Measurements from ENCODE around the gene OSBPL3. TPM values are rescaled to one million over a fixed set of nuclear protein-coding genes. Genes with fewer than 3 reads are reported as not detected.
"Not testable (repeated sequence)": the region's sequence is repeated elsewhere in the genome, so short reads cannot be mapped to it uniquely, and the experiment has no call there.

The OSBPL3 gene
- total RNA-seq, 2 experiments from 2014 or later = 44.6 to 45.7 TPM

DNA sequence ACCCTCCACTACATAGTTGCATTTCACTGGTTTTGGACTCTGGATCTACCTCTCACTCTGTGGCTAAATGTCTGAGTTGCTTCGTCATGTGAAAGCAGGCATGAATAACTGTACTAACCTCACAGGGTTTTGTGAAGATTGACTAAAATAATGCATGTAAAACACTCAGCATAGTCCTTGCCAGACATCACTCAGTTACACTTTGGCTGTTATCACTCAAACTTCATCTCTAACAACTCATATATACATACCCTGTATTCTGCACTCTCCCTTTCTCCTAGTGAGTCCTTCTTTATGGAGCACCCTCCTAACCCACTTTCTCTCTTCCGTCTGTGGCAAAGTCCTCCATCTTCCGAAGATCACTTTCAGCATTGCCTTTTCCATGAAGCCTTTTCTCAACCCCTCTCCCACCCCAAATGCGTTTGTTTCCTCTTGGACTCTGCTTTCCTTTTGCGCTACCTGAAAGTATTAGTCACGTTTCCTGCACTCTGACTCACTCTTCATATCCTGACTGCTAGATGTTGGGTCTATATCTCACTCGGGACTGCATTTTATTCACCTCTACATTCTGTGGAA lies 72.6 kb downstream of the OSBPL3 start:
- H3K4me1 Mint-ChIP-seq (ENCODE audit: low read depth) = peaks cover 51% of the 10 kb centered on the region
- H3K27me3 Mint-ChIP-seq = no peaks in the 10 kb centered on the region
- peaks cover 16% of the 10 kb centered on the region for H3K36me3 Mint-ChIP-seq (ENCODE audit: low read depth)
- peak; percentile 73 for ATAC-seq
- H3K4me3 Mint-ChIP-seq = no peak overlapping the region
- TF ChIP-seq, protein P1, sequence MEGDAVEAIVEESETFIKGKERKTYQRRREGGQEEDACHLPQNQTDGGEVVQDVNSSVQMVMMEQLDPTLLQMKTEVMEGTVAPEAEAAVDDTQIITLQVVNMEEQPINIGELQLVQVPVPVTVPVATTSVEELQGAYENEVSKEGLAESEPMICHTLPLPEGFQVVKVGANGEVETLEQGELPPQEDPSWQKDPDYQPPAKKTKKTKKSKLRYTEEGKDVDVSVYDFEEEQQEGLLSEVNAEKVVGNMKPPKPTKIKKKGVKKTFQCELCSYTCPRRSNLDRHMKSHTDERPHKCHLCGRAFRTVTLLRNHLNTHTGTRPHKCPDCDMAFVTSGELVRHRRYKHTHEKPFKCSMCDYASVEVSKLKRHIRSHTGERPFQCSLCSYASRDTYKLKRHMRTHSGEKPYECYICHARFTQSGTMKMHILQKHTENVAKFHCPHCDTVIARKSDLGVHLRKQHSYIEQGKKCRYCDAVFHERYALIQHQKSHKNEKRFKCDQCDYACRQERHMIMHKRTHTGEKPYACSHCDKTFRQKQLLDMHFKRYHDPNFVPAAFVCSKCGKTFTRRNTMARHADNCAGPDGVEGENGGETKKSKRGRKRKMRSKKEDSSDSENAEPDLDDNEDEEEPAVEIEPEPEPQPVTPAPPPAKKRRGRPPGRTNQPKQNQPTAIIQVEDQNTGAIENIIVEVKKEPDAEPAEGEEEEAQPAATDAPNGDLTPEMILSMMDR (IDR thresholded peaks at IDR 0.05) = no peak
- intact Hi-C loops (cut with micrococcal nuclease) = loop anchor here (2.0 to 10.0 kb wide), 5 partner anchors 13 to 157 kb away; no protein-coding TSS in a partner anchor
- POLR2A ChIA-PET = interaction anchor here (1.2 to 1.6 kb wide), 3 partner anchors 8 to 74 kb away, joined by 4 to 7 read pairs (median 6); no protein-coding TSS in a partner anchor
- no peak overlapping the region for H3K27ac Mint-ChIP-seq
- no peaks in the 10 kb centered on the region for H3K9me3 Mint-ChIP-seq
- DNase-seq = peak; percentile 43
- CTCF ChIA-PET = interaction anchor here (0.9 to 1.7 kb wide), 3 partner anchors 72 to 95 kb away, joined by 3 to 8 read pairs (median 4); partner anchors contain the start of gene OSBPL3

DNA sequence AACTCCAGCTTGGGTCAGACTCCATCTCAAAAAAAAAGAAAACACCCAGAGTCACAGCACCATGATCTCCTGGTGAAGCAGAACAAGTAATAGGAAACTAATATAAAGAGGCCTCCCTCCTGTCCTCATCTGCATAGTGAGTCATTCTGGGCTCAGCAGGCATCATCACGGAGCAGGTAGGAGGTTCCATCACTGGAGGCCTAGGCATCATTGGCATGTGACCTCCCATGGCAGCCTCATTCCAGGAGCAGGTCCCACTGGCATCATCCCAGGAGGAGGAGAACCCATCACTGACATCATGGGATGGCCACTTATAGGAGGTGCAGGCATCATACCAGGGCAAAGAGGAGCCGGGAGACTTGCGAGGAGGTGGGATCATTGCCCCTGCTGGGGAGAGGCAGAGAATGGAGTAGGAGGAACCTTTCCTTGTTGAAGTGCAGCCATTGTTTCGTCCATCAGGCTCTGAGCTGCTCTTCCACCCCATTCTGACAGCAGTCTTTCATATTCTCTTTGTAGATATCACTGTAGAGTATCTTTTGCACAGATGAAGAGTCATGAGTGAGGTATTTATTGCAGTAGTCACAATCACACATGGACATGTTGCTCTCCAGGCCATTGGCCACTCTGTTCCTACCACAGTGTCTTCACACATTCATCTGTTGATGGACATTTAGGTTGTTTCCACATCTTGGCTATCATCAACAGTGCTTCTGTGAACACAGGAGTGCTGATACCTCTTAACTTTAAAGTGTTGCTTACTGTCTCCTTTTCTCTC lies 73.8 kb downstream of the OSBPL3 start:
- ChIA-PET POLR2A (interaction anchor here (0.8 to 1.3 kb wide), 2 partner anchors 20 to 75 kb away, joined by 4 read pairs; no protein-coding TSS in a partner anchor), CTCF (interaction anchor here (1.2 to 1.4 kb wide), 2 partner anchors 20 to 85 kb away, joined by 3 to 5 read pairs; no protein-coding TSS in a partner anchor)
- DNase-seq (peak; percentile 46), ATAC-seq (peak; percentile 15)
- TF ChIP-seq, protein P1 (IDR thresholded peaks at IDR 0.05) = no peak
- H3K36me3 Mint-ChIP-seq (ENCODE audit: low read depth) = peaks cover 18% of the 10 kb centered on the region
- no peak overlapping the region for H3K4me3 Mint-ChIP-seq
- no peaks in the 10 kb centered on the region for H3K9me3 Mint-ChIP-seq
- H3K27ac Mint-ChIP-seq = no peak overlapping the region
- no peaks in the 10 kb centered on the region for H3K27me3 Mint-ChIP-seq
- H3K4me1 Mint-ChIP-seq (ENCODE audit: low read depth) = peaks cover 51% of the 10 kb centered on the region
- intact Hi-C loops (cut with micrococcal nuclease) = loop anchor here (2.0 to 10.0 kb wide), 5 partner anchors 15 to 159 kb away; no protein-coding TSS in a partner anchor

DNA sequence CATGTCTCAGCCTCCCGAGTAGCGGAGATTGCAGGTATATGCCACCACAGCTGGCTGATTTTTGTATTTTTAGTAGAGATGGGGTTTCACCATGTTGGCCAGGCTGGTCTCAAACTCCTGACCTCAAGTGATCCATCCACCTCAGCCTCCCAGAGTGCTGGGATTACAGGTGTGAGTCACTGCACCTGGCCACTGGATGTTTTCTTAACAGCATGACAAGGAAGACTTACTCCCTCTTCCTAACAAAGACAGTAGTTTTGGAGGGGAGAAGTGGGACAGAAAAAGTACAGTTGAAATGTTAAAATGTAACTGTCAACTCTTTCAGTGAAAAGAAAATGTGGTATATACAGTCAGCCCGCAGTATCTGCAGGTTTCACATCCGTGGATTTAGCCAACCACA lies 76.0 kb downstream of the OSBPL3 start:
- H3K4me3 Mint-ChIP-seq, ATAC-seq, CTCF ChIA-PET, H3K27me3 Mint-ChIP-seq, DNase-seq, H3K9me3 Mint-ChIP-seq, POLR2A ChIA-PET, H3K27ac Mint-ChIP-seq: not testable (repeated sequence)
- Mint-ChIP-seq H3K4me1 (ENCODE audit: low read depth) (peaks cover 51% of the 10 kb centered on the region), H3K36me3 (ENCODE audit: low read depth) (peaks cover 11% of the 10 kb centered on the region)
- intact Hi-C loops (cut with micrococcal nuclease) = loop anchor here (10.0 kb wide), 1 partner anchor 161 kb away; no protein-coding TSS in a partner anchor

DNA sequence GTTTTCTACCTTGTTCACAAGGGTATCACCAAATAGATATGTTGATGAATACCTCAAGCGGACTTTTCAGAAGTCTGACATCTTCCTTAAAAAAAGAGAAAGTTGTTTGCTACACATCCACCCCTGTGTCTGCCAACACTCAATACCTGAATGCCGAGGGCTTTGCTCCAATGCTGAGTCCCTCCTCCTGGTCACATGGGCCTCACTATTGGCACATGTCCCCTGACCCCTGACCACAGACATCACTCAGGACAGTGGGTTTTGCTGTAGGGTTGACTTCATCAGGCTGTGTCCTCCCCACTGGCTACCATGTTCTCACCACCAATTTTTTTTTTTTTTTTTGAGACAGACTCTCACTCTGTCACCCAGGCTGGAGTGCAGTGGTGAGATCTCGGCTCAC lies 76.4 kb downstream of the OSBPL3 start:
- Mint-ChIP-seq H3K9me3 (no peaks in the 10 kb centered on the region), H3K4me1 (ENCODE audit: low read depth) (peaks cover 56% of the 10 kb centered on the region), H3K36me3 (ENCODE audit: low read depth) (peaks cover 11% of the 10 kb centered on the region), H3K27me3 (no peaks in the 10 kb centered on the region), H3K27ac (no peak overlapping the region), H3K4me3 (no peak overlapping the region)
- CTCF ChIA-PET = no interaction called here
- no peak for DNase-seq
- intact Hi-C loops (cut with micrococcal nuclease) = loop anchor here (10.0 kb wide), 1 partner anchor 161 kb away; no protein-coding TSS in a partner anchor
- POLR2A ChIA-PET = no interaction called here
- TF ChIP-seq, protein P1 (IDR thresholded peaks at IDR 0.05) = no peak
- no peak for ATAC-seq

DNA sequence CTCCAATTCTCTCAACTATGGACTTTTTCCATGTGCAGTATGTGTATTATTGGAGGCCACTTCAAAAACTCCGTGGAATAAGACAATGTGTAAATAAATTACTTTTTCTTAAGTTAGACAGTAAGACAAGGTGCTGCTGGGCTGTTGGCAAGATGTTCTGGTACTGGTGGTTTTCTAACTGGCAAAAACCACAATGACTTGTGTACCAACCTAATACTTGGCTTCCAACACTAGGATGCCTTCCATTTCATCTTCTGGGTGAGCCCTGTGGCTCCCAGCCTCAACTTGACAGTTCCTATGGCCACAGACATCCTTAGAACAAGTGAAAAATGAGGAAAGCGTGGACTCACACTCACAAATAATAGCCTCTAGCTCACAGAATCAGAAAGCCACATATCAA lies 77.0 kb downstream of the OSBPL3 start:
- peaks cover 61% of the 10 kb centered on the region for H3K4me1 Mint-ChIP-seq (ENCODE audit: low read depth)
- POLR2A ChIA-PET = no interaction called here
- intact Hi-C loops (cut with micrococcal nuclease) = loop anchor here (10.0 kb wide), 1 partner anchor 162 kb away; no protein-coding TSS in a partner anchor

More for the DNA sequence above, 77.0 kb downstream of the OSBPL3 start:
- TF ChIP-seq, protein P1 (IDR thresholded peaks at IDR 0.05) = no peak
- no peaks in the 10 kb centered on the region for H3K9me3 Mint-ChIP-seq
- no peak overlapping the region for H3K27ac Mint-ChIP-seq
- DNase-seq (no peak), ATAC-seq (no peak)
- peaks cover 11% of the 10 kb centered on the region for H3K36me3 Mint-ChIP-seq (ENCODE audit: low read depth)
- CTCF ChIA-PET = no interaction called here
- H3K27me3 Mint-ChIP-seq = no peaks in the 10 kb centered on the region
- H3K4me3 Mint-ChIP-seq = no peak overlapping the region

Data from activated CD8-positive, alpha-beta T cell treated with anti-CD3 and anti-CD28 coated beads for 36 hours (primary cell).